Glutamatergic neuron (in vitro differentiated cells): ENCODE data around the gene OR2J1. TPM values are rescaled to one million over a fixed set of nuclear protein-coding genes. Genes with fewer than 3 reads are reported as not detected.
"Not testable (repeated sequence)": the region's sequence is repeated elsewhere in the genome, so short reads cannot be mapped to it uniquely, and the experiment has no call there.

Experiments used
- DNase-seq: peaks from one replicate; pipeline ENCODE4 v3.0.0; 2022
- H3K27ac Mint-ChIP-seq: one replicate; pipeline ENCODE4 v1.8.0; 2020; ENCODE audit warnings: mild to moderate bottlenecking, mixed read lengths, inconsistent platforms; ENCODE audit not compliant: unreplicated experiment
- H3K27me3 Mint-ChIP-seq: one replicate; pipeline ENCODE4 v1.8.0; 2020; ENCODE audit warnings: mild to moderate bottlenecking, moderate library complexity, mixed read lengths, inconsistent platforms; ENCODE audit not compliant: unreplicated experiment
- H3K36me3 Mint-ChIP-seq: one replicate; pipeline ENCODE4 v1.8.0; 2020; ENCODE audit warnings: mild to moderate bottlenecking, mixed read lengths, inconsistent platforms; ENCODE audit not compliant: unreplicated experiment
- H3K4me1 Mint-ChIP-seq: one replicate; pipeline ENCODE4 v1.8.0; 2020; ENCODE audit warnings: mild to moderate bottlenecking, low read depth, mixed read lengths, inconsistent platforms; ENCODE audit not compliant: unreplicated experiment
- H3K4me3 Mint-ChIP-seq: one replicate; pipeline ENCODE4 v1.8.0; 2020; ENCODE audit warnings: mild to moderate bottlenecking, mixed read lengths, inconsistent platforms; ENCODE audit not compliant: unreplicated experiment
- H3K9me3 Mint-ChIP-seq: one replicate; pipeline ENCODE4 v1.8.0; 2020; ENCODE audit warnings: mild to moderate bottlenecking, moderate library complexity, mixed read lengths, inconsistent platforms; ENCODE audit not compliant: unreplicated experiment
- total RNA-seq: library from RNA; stranded (reverse); fragmentation: NEBNext Ultra II Directional; extraction: Animal tissue kit (Norgen Biotek cat#: 25700); gene quantifications from one replicate; pipeline ENCODE4 v1.2.1, GENCODE V29; 2021; ENCODE audit not compliant: unreplicated experiment
- TF ChIP-seq, protein P1 (sequence below): fragments of 200-600 bp; sonication (generic); IDR thresholded peaks from one replicate; pipeline ENCODE4 v1.5.0; 2021; ENCODE audit not compliant: partially characterized antibody, unreplicated experiment

OR2J1 gene
- total RNA-seq, 1 donor from 2014 or later, result not detected

GRCh38 chr6:29137724-29138123, 38.4 kb downstream of the OR2J1 start:
- no peak overlapping the region for H3K27ac Mint-ChIP-seq
- TF ChIP-seq, protein P1, sequence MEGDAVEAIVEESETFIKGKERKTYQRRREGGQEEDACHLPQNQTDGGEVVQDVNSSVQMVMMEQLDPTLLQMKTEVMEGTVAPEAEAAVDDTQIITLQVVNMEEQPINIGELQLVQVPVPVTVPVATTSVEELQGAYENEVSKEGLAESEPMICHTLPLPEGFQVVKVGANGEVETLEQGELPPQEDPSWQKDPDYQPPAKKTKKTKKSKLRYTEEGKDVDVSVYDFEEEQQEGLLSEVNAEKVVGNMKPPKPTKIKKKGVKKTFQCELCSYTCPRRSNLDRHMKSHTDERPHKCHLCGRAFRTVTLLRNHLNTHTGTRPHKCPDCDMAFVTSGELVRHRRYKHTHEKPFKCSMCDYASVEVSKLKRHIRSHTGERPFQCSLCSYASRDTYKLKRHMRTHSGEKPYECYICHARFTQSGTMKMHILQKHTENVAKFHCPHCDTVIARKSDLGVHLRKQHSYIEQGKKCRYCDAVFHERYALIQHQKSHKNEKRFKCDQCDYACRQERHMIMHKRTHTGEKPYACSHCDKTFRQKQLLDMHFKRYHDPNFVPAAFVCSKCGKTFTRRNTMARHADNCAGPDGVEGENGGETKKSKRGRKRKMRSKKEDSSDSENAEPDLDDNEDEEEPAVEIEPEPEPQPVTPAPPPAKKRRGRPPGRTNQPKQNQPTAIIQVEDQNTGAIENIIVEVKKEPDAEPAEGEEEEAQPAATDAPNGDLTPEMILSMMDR, result no peak
- H3K9me3 Mint-ChIP-seq, result no peaks in the 10 kb centered on the region
- DNase-seq, result no peak
- H3K4me3 Mint-ChIP-seq, result no peak overlapping the region
- no peaks in the 10 kb centered on the region for H3K27me3 Mint-ChIP-seq
- H3K36me3 Mint-ChIP-seq, result no peaks in the 10 kb centered on the region
- no peaks in the 10 kb centered on the region for H3K4me1 Mint-ChIP-seq

- H3K27ac Mint-ChIP-seq, result no peak overlapping the region
- no peaks in the 10 kb centered on the region for H3K9me3 Mint-ChIP-seq
- no peaks in the 10 kb centered on the region for H3K27me3 Mint-ChIP-seq
- H3K4me1 Mint-ChIP-seq, result no peaks in the 10 kb centered on the region
- no peaks in the 10 kb centered on the region for H3K36me3 Mint-ChIP-seq
- no peak for DNase-seq
- no peak overlapping the region for H3K4me3 Mint-ChIP-seq
- TF ChIP-seq, protein P1, result no peak
These were observed 42.3 kb downstream of the OR2J1 start for GRCh38 chr6:29141606-29142005.

- Mint-ChIP-seq H3K27me3 (no peaks in the 10 kb centered on the region), H3K36me3 (no peaks in the 10 kb centered on the region), H3K4me1 (no peaks in the 10 kb centered on the region), H3K27ac (no peak overlapping the region), H3K9me3 (no peaks in the 10 kb centered on the region), H3K4me3 (no peak overlapping the region)
- TF ChIP-seq, protein P1, result no peak
- no peak for DNase-seq
These were observed 43.0 kb downstream of the OR2J1 start for GRCh38 chr6:29142309-29142708.

- Mint-ChIP-seq H3K36me3 (no peaks in the 10 kb centered on the region), H3K4me3 (no peak overlapping the region), H3K9me3 (no peaks in the 10 kb centered on the region), H3K27ac (no peak overlapping the region), H3K27me3 (peaks cover under 1% of the 10 kb centered on the region), H3K4me1 (no peaks in the 10 kb centered on the region)
- no peak for DNase-seq
- TF ChIP-seq, protein P1, result no peak
These were observed 46.9 kb downstream of the OR2J1 start for GRCh38 chr6:29146179-29146578.

DNA sequence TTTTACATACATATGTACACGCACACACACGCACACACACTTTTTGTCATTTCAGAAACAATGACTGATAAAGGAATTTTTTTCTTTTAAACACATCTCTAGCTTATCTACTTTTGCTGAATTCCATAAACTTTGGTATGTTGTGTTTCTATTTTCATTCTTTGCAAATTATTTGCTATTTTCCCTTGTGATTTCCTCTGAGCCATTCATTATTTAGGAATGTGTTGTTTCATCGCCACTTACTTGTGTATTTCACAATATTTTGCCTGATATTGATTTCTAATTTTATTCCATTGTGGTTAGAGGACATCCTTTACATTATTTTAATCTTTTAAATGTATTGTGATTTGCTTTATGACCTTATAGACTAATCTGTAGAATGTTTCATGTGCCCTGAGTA, 47.8 kb downstream of the OR2J1 start:
- no peaks in the 10 kb centered on the region for H3K4me1 Mint-ChIP-seq
- H3K27me3 Mint-ChIP-seq, result peaks cover 2% of the 10 kb centered on the region
- DNase-seq, result no peak
- no peak overlapping the region for H3K27ac Mint-ChIP-seq
- H3K36me3 Mint-ChIP-seq, result no peaks in the 10 kb centered on the region
- TF ChIP-seq, protein P1, result no peak
- no peak overlapping the region for H3K4me3 Mint-ChIP-seq
- H3K9me3 Mint-ChIP-seq, result no peaks in the 10 kb centered on the region

DNA sequence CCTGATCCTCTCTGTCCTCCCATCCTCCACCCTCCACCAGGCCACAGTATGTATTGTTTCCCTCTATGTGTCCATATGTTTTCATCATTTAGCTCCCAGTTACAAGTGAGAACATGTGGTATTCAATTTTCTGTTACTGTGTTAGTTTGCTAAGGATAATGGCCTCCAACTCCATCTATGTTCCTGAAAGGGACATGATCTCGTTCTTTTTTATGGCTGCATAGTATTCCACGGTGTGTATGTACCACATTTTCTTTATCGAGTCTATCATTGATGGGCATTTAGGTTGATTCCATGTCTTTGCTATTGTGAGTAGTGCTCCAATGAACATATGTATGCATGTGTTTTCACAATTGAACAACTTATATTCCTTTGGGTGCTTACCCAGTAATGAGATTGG, 50.2 kb downstream of the OR2J1 start:
- not testable (repeated sequence) for H3K36me3 Mint-ChIP-seq, H3K27ac Mint-ChIP-seq, H3K4me1 Mint-ChIP-seq, H3K27me3 Mint-ChIP-seq, H3K4me3 Mint-ChIP-seq, DNase-seq, H3K9me3 Mint-ChIP-seq
